ENCODE data around the gene BICC1. TPM values are rescaled to one million over a fixed set of nuclear protein-coding genes. Genes with fewer than 3 reads are reported as not detected.

BICC1 gene
- total and polyA plus RNA-seq, 2 of the 8 experiments (the other 6 are each of a cell fraction or from before 2014, with no cell fraction given) = 0.20 to 0.73 TPM

DNA sequence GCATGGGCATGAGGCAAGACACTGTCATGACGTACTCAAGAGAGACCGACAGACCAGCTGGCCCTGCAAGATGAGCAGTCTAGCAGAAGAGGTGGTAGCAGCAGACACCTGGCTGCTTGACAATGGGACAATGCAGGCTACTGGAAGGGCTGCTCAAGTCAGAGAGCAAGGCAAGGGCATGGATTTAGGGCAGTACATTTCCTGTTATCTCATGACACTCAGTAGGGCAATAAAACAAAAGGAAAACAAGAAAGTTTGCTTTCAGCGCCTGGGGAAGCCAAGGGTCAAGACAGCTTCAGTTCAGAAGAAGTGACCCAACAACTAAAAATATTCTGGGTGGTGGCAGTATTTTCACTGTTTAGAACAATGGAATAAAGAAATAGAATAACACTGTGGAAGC lies 332.0 kb downstream of the BICC1 start:
- no peak for FAIRE-seq
- ChIA-PET CTCF (ENCODE audit: partially characterized antibody) (interaction anchor here (0.6 to 1.6 kb wide), 5 partner anchors 30 to 331 kb away, joined by 3 to 8 read pairs (median 4); no protein-coding TSS in a partner anchor), POLR2A (ENCODE audit: partially characterized antibody) (interaction anchor here (1.3 kb wide), 1 partner anchor 9 kb away, joined by 3 read pairs; no protein-coding TSS in a partner anchor)
- no peak overlapping the region for H3K4me3 ChIP-seq (ENCODE audit: extremely low read depth in 1 of 4, insufficient read depth in 2 of 4, low read depth in 3 of 4, low read length in 4 of 4)
- no peak overlapping the region for H3K27ac ChIP-seq (ENCODE audit: low read depth, low read length)
- H4K5ac ChIP-seq (ENCODE audit: insufficient read length, low read depth, low read length) = no peak overlapping the region
- no peak overlapping the region for H4K91ac ChIP-seq (replicated peaks; ENCODE audit: insufficient read length, low read length)
- no peaks in the 10 kb centered on the region for H3K79me1 ChIP-seq (ENCODE audit: low read depth, low read length)
- 96% methylated on average over 3 of the region's 3 CpGs; no CpG with 5 or more reads in 1 of the 2 experiments for WGBS, 2 experiments (ENCODE audit: extremely low coverage in 1 of 2, insufficient coverage in 1 of 2, insufficient read length in 1 of 2, insufficient replicate concordance in 2 of 2, low coverage in 1 of 2, low lambda C conversion rate in 2 of 2, missing lambda C conversion rate in 1 of 2)
- DNase-seq (ENCODE audit: low read depth in 1 of 2, low spot score in 2 of 2) = no peak
- H3K27me3 ChIP-seq (replicated peaks in 1 of 4; ENCODE audit: control insufficient read depth in 3 of 4, extremely low read depth in 1 of 4, insufficient read depth in 3 of 4, low read length in 3 of 4) = no peaks in the 10 kb centered on the region
- no peak overlapping the region for H2BK20ac ChIP-seq (ENCODE audit: low read length)
- H2BK15ac ChIP-seq (ENCODE audit: low read length) = no peak overlapping the region
- no peak overlapping the region for H3K4ac ChIP-seq (replicated peaks; ENCODE audit: insufficient read length, low read depth, low read length)
- H3K9me3 ChIP-seq (ENCODE audit: insufficient read depth in 2 of 2, low read depth in 1 of 2, low read length in 1 of 2) = no peaks in the 10 kb centered on the region
- H3K23me2 ChIP-seq (ENCODE audit: low read depth, low read length) = no peaks in the 10 kb centered on the region
- TF ChIP-seq JUN (IDR thresholded peaks at IDR 0.05; ENCODE audit: low read depth, low read length) (no peak), YY1 (IDR thresholded peaks at IDR 0.05; ENCODE audit: low read depth, low read length) (no peak), PHF8 (conservative IDR thresholded peaks at IDR 0.05; ENCODE audit: low read depth, low read length) (no peak), JUND (IDR thresholded peaks at IDR 0.05; ENCODE audit: low read length) (no peak), SRF (IDR thresholded peaks at IDR 0.05; ENCODE audit: low read depth, low read length) (no peak), TAF1 (IDR thresholded peaks at IDR 0.05; ENCODE audit: low read depth, low read length) (no peak), POLR2A (IDR thresholded peaks at IDR 0.05; ENCODE audit: control extremely low read depth in 1 of 2, low read depth in 2 of 2, low read length in 2 of 2) (no peak), BACH1 (IDR thresholded peaks at IDR 0.05; ENCODE audit: low read length) (no peak), TAF7 (optimal IDR thresholded peaks at IDR 0.05; ENCODE audit: borderline replicate concordance, low read depth, low read length) (no peak), TBP (IDR thresholded peaks at IDR 0.05; ENCODE audit: low read depth, low read length) (no peak)
- TF ChIP-seq, protein P1, sequence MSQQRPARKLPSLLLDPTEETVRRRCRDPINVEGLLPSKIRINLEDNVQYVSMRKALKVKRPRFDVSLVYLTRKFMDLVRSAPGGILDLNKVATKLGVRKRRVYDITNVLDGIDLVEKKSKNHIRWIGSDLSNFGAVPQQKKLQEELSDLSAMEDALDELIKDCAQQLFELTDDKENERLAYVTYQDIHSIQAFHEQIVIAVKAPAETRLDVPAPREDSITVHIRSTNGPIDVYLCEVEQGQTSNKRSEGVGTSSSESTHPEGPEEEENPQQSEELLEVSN (IDR thresholded peaks at IDR 0.05) = no peak
- TF ChIP-seq, protein P2, sequence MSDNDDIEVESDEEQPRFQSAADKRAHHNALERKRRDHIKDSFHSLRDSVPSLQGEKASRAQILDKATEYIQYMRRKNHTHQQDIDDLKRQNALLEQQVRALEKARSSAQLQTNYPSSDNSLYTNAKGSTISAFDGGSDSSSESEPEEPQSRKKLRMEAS (IDR thresholded peaks at IDR 0.05) = no peak
- no peak overlapping the region for H2AK5ac ChIP-seq (ENCODE audit: low read depth, low read length)
- H2BK5ac ChIP-seq (ENCODE audit: low read depth, low read length) = no peak overlapping the region
- no peak overlapping the region for H3K23ac ChIP-seq (ENCODE audit: insufficient read length)
- no peak overlapping the region for H4K8ac ChIP-seq (ENCODE audit: extremely low read depth, insufficient read depth, low read length)
- H4K20me1 ChIP-seq (replicated peaks in 1 of 2; ENCODE audit: control insufficient read depth in 1 of 2, insufficient read depth in 2 of 2, low read length in 2 of 2) = no peaks in the 10 kb centered on the region
- no peak overlapping the region for H3K14ac ChIP-seq (ENCODE audit: insufficient read length)
- H2BK120ac ChIP-seq (replicated peaks; ENCODE audit: low read depth, low read length) = no peak overlapping the region
- no peak overlapping the region for H3K9ac ChIP-seq (replicated peaks in 1 of 4; ENCODE audit: extremely low read depth in 1 of 4, low read depth in 3 of 4, low read length in 3 of 4)
- no peak overlapping the region for H3K4me2 ChIP-seq (ENCODE audit: insufficient read depth in 1 of 2, low read depth in 2 of 2, low read length in 2 of 2)
- no peak overlapping the region for H2BK12ac ChIP-seq (ENCODE audit: low read depth, low read length)
- H3K79me2 ChIP-seq (ENCODE audit: control insufficient read depth in 1 of 2, insufficient read depth in 2 of 2, low read length in 2 of 2) = no peaks in the 10 kb centered on the region
- H3K36me3 ChIP-seq (ENCODE audit: control insufficient read depth in 2 of 4, insufficient read depth in 4 of 4, low read length in 3 of 4) = no peaks in the 10 kb centered on the region
- H3K56ac ChIP-seq (replicated peaks; ENCODE audit: insufficient read length, low read depth, low read length) = no peak overlapping the region
- no peak overlapping the region for H3K18ac ChIP-seq (ENCODE audit: extremely low read depth, low read length)
- peaks cover 0 to 2% (median 0%) of the 10 kb centered on the region in 4 experiments; a peak in 1 of 7 replicates for H3K4me1 ChIP-seq (replicated peaks in 1 of 4; ENCODE audit: control insufficient read depth in 3 of 4, insufficient read depth in 4 of 4, low read length in 3 of 4)
- no peak overlapping the region for H2AFZ ChIP-seq (ENCODE audit: low read length)
